PC-9 (cell line): ENCODE data around the gene DRC3. TPM values are rescaled to one million over a fixed set of nuclear protein-coding genes. Genes with fewer than 3 reads are reported as not detected.
A peak's percentile ranks its signal among the peaks of the same experiment; 100 is the strongest.

Experiments used
- BruUV-seq: library from RNA; stranded (reverse); fragments of 400-500 nt; replicated peaks from 2 replicates; lab custom pipeline; 2021; lab: Mats Ljungman, UMichigan
- CTCF ChIA-PET: fragments of 300-600 bp; sonication (Branson Sonifier 250); formaldehyde crosslinking; loops from one replicate; lab custom pipeline; 2022; ENCODE audit warnings: antibody characterized with exemption; lab: Charles Lee
- POLR2A ChIA-PET: fragments of 300-600 bp; sonication (Branson Sonifier 250); formaldehyde crosslinking; loops from one replicate; lab custom pipeline; 2022; ENCODE audit warnings: antibody characterized with exemption; ENCODE audit not compliant: unreplicated experiment; lab: Charles Lee
- DNase-seq, 2 experiments: peaks; one replicate each; pipeline versions ENCODE4 v3.0.0 to v3.0.0-alpha.2; 2015 to 2022; ENCODE audit warnings: mixed read lengths in 1 of 2
- H2AFZ ChIP-seq: fragments of 200-600 bp; sonication (generic); 2 replicates; pipeline ENCODE4 v1.8.1; 2017; ENCODE audit warnings: antibody characterized with exemption
- H3F3A ChIP-seq: fragments of 200-600 bp; sonication (generic); 2 replicates; pipeline ENCODE4 v1.8.1; 2017; ENCODE audit warnings: antibody characterized with exemption, mild to moderate bottlenecking, low read depth; ENCODE audit not compliant: insufficient read depth
- H3K27ac ChIP-seq: fragments of 200-600 bp; sonication (generic); 2 replicates; pipeline ENCODE4 v1.6.1; 2016; ENCODE audit warnings: mixed run types
- H3K27me3 ChIP-seq: fragments of 200-600 bp; sonication (generic); 2 replicates; pipeline ENCODE4 v1.6.1; 2016; ENCODE audit warnings: low read depth, mixed run types; ENCODE audit not compliant: insufficient read depth
- H3K36me3 ChIP-seq: fragments of 200-600 bp; sonication (generic); 2 replicates; pipeline ENCODE4 v1.6.1; 2016; ENCODE audit warnings: low read depth, mixed run types
- H3K4me1 ChIP-seq: fragments of 200-600 bp; sonication (generic); replicated peaks from 2 replicates; pipeline ENCODE4 v1.6.1; 2016; ENCODE audit warnings: mixed run types; ENCODE audit not compliant: insufficient read depth
- H3K4me2 ChIP-seq: fragments of 200-600 bp; sonication (generic); 2 replicates; pipeline ENCODE4 v1.6.1; 2017; ENCODE audit warnings: mixed run types
- H3K4me3 ChIP-seq: fragments of 200-600 bp; sonication (generic); 2 replicates; pipeline ENCODE4 v1.6.1; 2016; ENCODE audit warnings: mixed run types
- H3K79me2 ChIP-seq: fragments of 200-600 bp; sonication (generic); 2 replicates; pipeline ENCODE4 v1.6.1; 2017; ENCODE audit warnings: low read depth, mixed run types
- H3K9me2 ChIP-seq: fragments of 200-600 bp; sonication (generic); 2 replicates; pipeline ENCODE4 v1.8.1; 2017; ENCODE audit warnings: mild to moderate bottlenecking; ENCODE audit not compliant: insufficient read depth
- H3K9me3 ChIP-seq: fragments of 200-600 bp; sonication (generic); 2 replicates; pipeline ENCODE4 v1.8.1; 2016; ENCODE audit warnings: low read depth; ENCODE audit not compliant: insufficient read depth
- H4K20me1 ChIP-seq: fragments of 200-600 bp; sonication (generic); 2 replicates; pipeline ENCODE4 v1.8.1; 2017; ENCODE audit not compliant: insufficient read depth
- CTCF ChIP-seq: fragments of 200-600 bp; sonication (generic); conservative IDR thresholded peaks from 2 replicates; pipeline ENCODE4 v1.6.1; 2017; ENCODE audit warnings: mixed run types, antibody characterized with exemption, mild to moderate bottlenecking, moderate library complexity
- EZH2 ChIP-seq: fragments of 200-600 bp; sonication (generic); IDR thresholded peaks from 2 replicates; pipeline ENCODE4 v1.8.0; 2017; ENCODE audit warnings: antibody characterized with exemption, low read depth
- intact Hi-C: fragments of 100-400 bp; cut with micrococcal nuclease; formaldehyde crosslinking; loops from one replicate; pipeline ENCODE4 v1.10.0; 2022; ENCODE audit not compliant: unreplicated experiment
- total RNA-seq: library from RNA; stranded (reverse); gene quantifications from 2 replicates; pipeline ENCODE4 v1.2.3, GENCODE V29; 2021

Gene DRC3
- total RNA-seq, 1 experiment from 2014 or later: 15.2 TPM

- H3K4me2 ChIP-seq: no peak overlapping the region
- POLR2A ChIA-PET: interaction anchor here (0.8 kb wide), 1 partner anchor 150 kb away, joined by 9 read pairs; no protein-coding TSS in a partner anchor
These were observed 26.6 kb upstream of the DRC3 start for GRCh38 chr17:17946093-17946492.

DNA sequence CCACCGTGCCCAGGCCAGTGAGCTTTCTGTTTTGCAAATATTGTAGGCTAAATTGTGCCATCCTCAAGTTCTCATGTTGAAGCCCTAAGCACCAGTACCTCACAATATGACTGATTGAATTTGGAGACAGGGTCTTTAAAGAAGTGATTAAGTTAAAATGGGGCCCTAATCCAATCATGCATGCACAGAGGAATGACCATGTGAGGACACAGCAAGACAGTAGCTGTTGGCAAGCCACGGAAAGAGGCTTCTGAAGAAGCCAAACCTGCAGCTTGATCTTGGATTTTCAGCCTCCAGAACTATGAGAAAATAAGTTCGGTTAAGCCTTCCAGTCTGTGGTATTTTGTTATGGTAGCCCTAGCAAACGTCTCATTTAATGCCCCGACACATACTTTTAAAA lies 25.4 kb upstream of the DRC3 start:
- intact Hi-C loops: no loop called here
- Histone ChIP-seq H3K27me3 (no peaks in the 10 kb centered on the region), H3K79me2 (peaks cover 38% of the 10 kb centered on the region), H3K9me2 (no peaks in the 10 kb centered on the region), H4K20me1 (no peaks in the 10 kb centered on the region; the same call in 1 of the 2 replicates), H3K4me1 (peaks cover 52% of the 10 kb centered on the region), H2AFZ (no peak overlapping the region), H3K36me3 (no peaks in the 10 kb centered on the region), H3K9me3 (no peaks in the 10 kb centered on the region), H3K4me2 (0 out of 2 replicates have a peak overlapping the region, but pooled peaks have one; percentile 41), H3F3A (peaks cover 28% of the 10 kb centered on the region), H3K4me3 (no peak overlapping the region), H3K27ac (peak overlapping the region; percentile 45)
- DNase-seq: no peak
- TF ChIP-seq EZH2 (no peak), CTCF (no peak)
- CTCF ChIA-PET: interaction anchor here (0.6 to 1.0 kb wide), 2 partner anchors 26 to 417 kb away, joined by 3 read pairs; no protein-coding TSS in a partner anchor
- POLR2A ChIA-PET: interaction anchor here (1.0 kb wide), 1 partner anchor 230 kb away, joined by 4 read pairs; no protein-coding TSS in a partner anchor
- BruUV-seq: no TSS peak

More at GRCh38 chr17:17946093-17946492, 26.6 kb upstream of the DRC3 start:
- Histone ChIP-seq H3K4me1 (peaks cover 63% of the 10 kb centered on the region), H2AFZ (no peak overlapping the region), H3K9me2 (no peaks in the 10 kb centered on the region), H3K9me3 (no peaks in the 10 kb centered on the region), H4K20me1 (no peaks in the 10 kb centered on the region; the same call in 1 of the 2 replicates), H3K4me3 (no peak overlapping the region), H3F3A (peaks cover 26% of the 10 kb centered on the region), H3K27ac (no peak overlapping the region), H3K79me2 (peaks cover 48% of the 10 kb centered on the region), H3K36me3 (no peaks in the 10 kb centered on the region), H3K27me3 (no peaks in the 10 kb centered on the region)
- BruUV-seq: no TSS peak
- intact Hi-C loops: no loop called here
- no peak for DNase-seq
- TF ChIP-seq CTCF (no peak), EZH2 (no peak)
- CTCF ChIA-PET: interaction anchor here (0.9 to 1.0 kb wide), 2 partner anchors 25 to 32 kb away, joined by 3 read pairs; no protein-coding TSS in a partner anchor

DNA sequence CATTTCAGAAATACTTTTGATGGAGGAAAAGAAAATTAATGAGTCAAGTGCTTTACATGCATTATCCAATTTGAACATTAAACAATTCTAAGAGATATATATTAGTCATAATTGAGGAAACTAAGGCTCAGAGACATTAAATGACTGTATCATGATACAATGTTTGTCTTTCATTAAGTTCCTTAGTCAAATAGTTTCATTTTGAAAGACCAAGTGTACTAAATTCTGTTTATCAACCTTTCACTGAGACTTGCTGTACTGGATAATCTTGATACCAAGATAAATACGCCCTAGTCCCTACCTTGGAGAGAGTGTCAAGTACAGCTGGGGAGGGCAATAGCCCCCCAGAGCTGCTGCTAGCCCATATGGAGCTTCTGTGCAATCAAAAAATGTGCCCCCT lies 24.7 kb upstream of the DRC3 start:
- ChIA-PET POLR2A (no interaction called here), CTCF (no interaction called here)
- no peaks in the 10 kb centered on the region for H3K9me2 ChIP-seq
- H2AFZ ChIP-seq: no peak overlapping the region
- TF ChIP-seq EZH2 (no peak), CTCF (no peak)
- H3K79me2 ChIP-seq: peaks cover 42% of the 10 kb centered on the region
- intact Hi-C loops: no loop called here
- peaks cover 45% of the 10 kb centered on the region for H3K4me1 ChIP-seq
- H3F3A ChIP-seq: peaks cover 24% of the 10 kb centered on the region
- no peaks in the 10 kb centered on the region for H3K36me3 ChIP-seq
- BruUV-seq: no TSS peak
- H3K27me3 ChIP-seq: no peaks in the 10 kb centered on the region
- no peaks in the 10 kb centered on the region; the same call in 1 of the 2 replicates for H4K20me1 ChIP-seq
- peak overlapping the region; percentile 41; the same call in 1 of the 2 replicates for H3K4me2 ChIP-seq
- no peaks in the 10 kb centered on the region for H3K9me3 ChIP-seq
- H3K4me3 ChIP-seq: no peak overlapping the region
- H3K27ac ChIP-seq: peak overlapping the region; percentile 45
- DNase-seq: peak in 1 of 2 experiments; percentile 77
